ENCODE results near the gene PGP. TPM values are rescaled to one million over a fixed set of nuclear protein-coding genes. Genes with fewer than 3 reads are reported as not detected.

Gene PGP
- total RNA-seq, 6 experiments from 2014 or later = 12.8 to 17.8 (median 15.1) TPM

GRCh38 chr16:2228161-2228824 is 13.7 kb upstream of the PGP start:
- Mint-ChIP-seq H3K4me3 (no peak overlapping the region), H3K4me1 (ENCODE audit: low read depth) (peaks cover 16% of the 10 kb centered on the region), H3K36me3 (ENCODE audit: low read depth) (no peaks in the 10 kb centered on the region), H3K9me3 (no peaks in the 10 kb centered on the region), H3K27ac (no peak overlapping the region), H3K27me3 (ENCODE audit: insufficient read depth) (no peaks in the 10 kb centered on the region; the same call in none of the 2 replicates)
- no peak for DNase-seq
- no peak for TF ChIP-seq CTCF (IDR thresholded peaks at IDR 0.05)

GRCh38 chr16:2226918-2227317 is 12.3 kb upstream of the PGP start:
- Mint-ChIP-seq H3K4me3 (no peak overlapping the region), H3K27me3 (ENCODE audit: insufficient read depth) (no peaks in the 10 kb centered on the region; the same call in none of the 2 replicates)

GRCh38 chr16:2226245-2226793 is 11.7 kb upstream of the PGP start:
- H3K4me3 Mint-ChIP-seq = peak overlapping the region; percentile 54
- no peak for TF ChIP-seq CTCF (IDR thresholded peaks at IDR 0.05)
- no peaks in the 10 kb centered on the region for H3K36me3 Mint-ChIP-seq (ENCODE audit: low read depth)
- no peak for DNase-seq
- H3K27me3 Mint-ChIP-seq (ENCODE audit: insufficient read depth) = no peaks in the 10 kb centered on the region; the same call in 1 of the 2 replicates
- peak overlapping the region; percentile 72 for H3K27ac Mint-ChIP-seq
- H3K9me3 Mint-ChIP-seq = no peaks in the 10 kb centered on the region
- H3K4me1 Mint-ChIP-seq (ENCODE audit: low read depth) = peaks cover 16% of the 10 kb centered on the region

More at GRCh38 chr16:2226918-2227317, 12.3 kb upstream of the PGP start:
- Mint-ChIP-seq H3K9me3 (no peaks in the 10 kb centered on the region), H3K4me1 (ENCODE audit: low read depth) (peaks cover 16% of the 10 kb centered on the region), H3K27ac (no peak overlapping the region; the same call in 1 of the 2 replicates), H3K36me3 (ENCODE audit: low read depth) (no peaks in the 10 kb centered on the region)
- DNase-seq = no peak
- TF ChIP-seq CTCF (IDR thresholded peaks at IDR 0.05) = no peak

GRCh38 chr16:2223942-2224486 is 9.4 kb upstream of the PGP start:
- H3K27ac Mint-ChIP-seq = peak overlapping the region; percentile 60
- TF ChIP-seq CTCF (IDR thresholded peaks at IDR 0.05) = no peak
- H3K4me3 Mint-ChIP-seq = peak overlapping the region; percentile 90
- H3K9me3 Mint-ChIP-seq = no peaks in the 10 kb centered on the region
- peaks cover 16% of the 10 kb centered on the region for H3K4me1 Mint-ChIP-seq (ENCODE audit: low read depth)
- peak; percentile 30 for DNase-seq
- no peaks in the 10 kb centered on the region for H3K36me3 Mint-ChIP-seq (ENCODE audit: low read depth)
- no peaks in the 10 kb centered on the region for H3K27me3 Mint-ChIP-seq (ENCODE audit: insufficient read depth)

- peak; percentile 22; the same call in 1 of the 2 replicates for TF ChIP-seq CTCF (IDR thresholded peaks at IDR 0.05)
Observed at GRCh38 chr16:2223221-2223941, 8.7 kb upstream of the PGP start, which contains the start of gene E4F1. Gene E4F1, plus strand, starts transcription at chr16:2223591. Its CDS starts 23 bp downstream, at chr16:2223614.

More at GRCh38 chr16:2223221-2223941, 8.7 kb upstream of the PGP start, which contains the start of gene E4F1:
- no peaks in the 10 kb centered on the region for H3K36me3 Mint-ChIP-seq (ENCODE audit: low read depth)
- H3K27me3 Mint-ChIP-seq (ENCODE audit: insufficient read depth) = no peaks in the 10 kb centered on the region
- DNase-seq = peak; percentile 99
- peaks cover 16% of the 10 kb centered on the region for H3K4me1 Mint-ChIP-seq (ENCODE audit: low read depth)
- peak within 1 kb of the TSS; percentile 60 for H3K27ac Mint-ChIP-seq
- no peaks in the 10 kb centered on the region for H3K9me3 Mint-ChIP-seq
- peak within 1 kb of the TSS; percentile 90 for H3K4me3 Mint-ChIP-seq

Measured in HFFc6 (cell line).